GM19351 (cell line): Measurements from ENCODE around the gene PCDHGC3.
A peak's percentile ranks its signal among the peaks of the same experiment; 100 is the strongest.

ENCODE experiments used
- ATAC-seq: cut with Tn5 transposase; IDR thresholded peaks from one replicate; pipeline ENCODE4 v1.9.1; 2021; ENCODE audit warnings: mild to moderate bottlenecking, moderate library complexity; ENCODE audit not compliant: unreplicated experiment

The PCDHGC3 gene

GRCh38 chr5:141484641-141485311 is 9.0 kb downstream of the PCDHGC3 start, which contains the start of gene PCDHGC4:
TSS of gene PCDHGC4 (plus strand) at chr5:141485030. CDS start at chr5:141485174, 144 bp downstream.
- peak; percentile 37 for ATAC-seq

- no peak for ATAC-seq
Observed at GRCh38 chr5:141485321-141486055, 9.7 kb downstream of the PCDHGC3 start.

- ATAC-seq: no peak
Observed at GRCh38 chr5:141486091-141486490, 10.3 kb downstream of the PCDHGC3 start.

GRCh38 chr5:141487131-141487530 is 11.4 kb downstream of the PCDHGC3 start:
- ATAC-seq: no peak

GRCh38 chr5:141488591-141489561 is 13.1 kb downstream of the PCDHGC3 start, which contains the start of gene PCDHGC5:
TSS of gene PCDHGC5 (plus strand) at chr5:141489081. CDS start at chr5:141489241, 160 bp downstream.
- ATAC-seq: no peak

- ATAC-seq: no peak
Observed at GRCh38 chr5:141489841-141490240, 14.1 kb downstream of the PCDHGC3 start.

GRCh38 chr5:141490271-141490670 is 14.5 kb downstream of the PCDHGC3 start:
- ATAC-seq: no peak

- no peak for ATAC-seq
Observed at GRCh38 chr5:141490771-141491170, 15.0 kb downstream of the PCDHGC3 start.

- peak; percentile 12 for ATAC-seq
Observed at GRCh38 chr5:141491323-141492167, 15.8 kb downstream of the PCDHGC3 start.

GRCh38 chr5:141492168-141492885 is 16.6 kb downstream of the PCDHGC3 start:
- ATAC-seq: peak; percentile 64

- no peak for ATAC-seq
Observed at GRCh38 chr5:141493500-141494422, 18.0 kb downstream of the PCDHGC3 start.

- ATAC-seq: no peak
Observed at GRCh38 chr5:141494761-141495452, 19.1 kb downstream of the PCDHGC3 start.

- no peak for ATAC-seq
Observed at GRCh38 chr5:141495453-141495811, 19.7 kb downstream of the PCDHGC3 start.

- ATAC-seq: no peak
Observed at GRCh38 chr5:141496038-141496437, 20.3 kb downstream of the PCDHGC3 start.

- ATAC-seq: no peak
Observed at GRCh38 chr5:141501761-141502160, 26.0 kb downstream of the PCDHGC3 start.

- no peak for ATAC-seq
Observed at GRCh38 chr5:141503681-141504080, 27.9 kb downstream of the PCDHGC3 start.

- ATAC-seq: no peak
Observed at GRCh38 chr5:141504216-141504615, 28.4 kb downstream of the PCDHGC3 start.
